T-helper 1 cell treated with Interleukin-12 subunit alpha and Interleukin-12 subunit beta and Interleukin-4 antibody, amounts not matched to agents 30 ng/mL and 1 ng/mL, for 36 hours (primary cell): ENCODE data around the gene RAD51B. TPM values are rescaled to one million over a fixed set of nuclear protein-coding genes. Genes with fewer than 3 reads are reported as not detected.
"Not testable (repeated sequence)": the region's sequence is repeated elsewhere in the genome, so short reads cannot be mapped to it uniquely, and the experiment has no call there.

ENCODE experiments used
- intact Hi-C: fragments of 100-400 bp; cut with micrococcal nuclease; formaldehyde crosslinking; loops from one replicate; pipeline ENCODE4 v1.15.1; 2024
- total RNA-seq: library from RNA; stranded (reverse); gene quantifications from 2 replicates; pipeline ENCODE4 v1.2.3, GENCODE V29; 2022

The RAD51B gene
- total RNA-seq, 1 donor from 2014 or later: 24.4 TPM

GRCh38 chr14:68195126-68195525 is 375.5 kb downstream of the RAD51B start:
- intact Hi-C loops: no loop called here

- intact Hi-C loops: no loop called here
Observed at GRCh38 chr14:68198713-68199495, 379.3 kb downstream of the RAD51B start.

GRCh38 chr14:68199554-68200151 is 380.1 kb downstream of the RAD51B start:
- intact Hi-C loops: no loop called here

GRCh38 chr14:68203871-68204270 is 384.3 kb downstream of the RAD51B start:
- intact Hi-C loops: no loop called here

- intact Hi-C loops: no loop called here
Observed at GRCh38 chr14:68208218-68208617, 388.6 kb downstream of the RAD51B start.

GRCh38 chr14:68208626-68209317 is 389.2 kb downstream of the RAD51B start:
- intact Hi-C loops: no loop called here

GRCh38 chr14:68210729-68211299 is 391.2 kb downstream of the RAD51B start:
- intact Hi-C loops: loop anchor here (1.0 to 2.0 kb wide), 11 partner anchors 21 to 942 kb away; partner anchors contain the start of genes DCAF5, RAD51B and ZFYVE26

GRCh38 chr14:68211421-68211820 is 391.8 kb downstream of the RAD51B start:
- intact Hi-C loops: loop anchor here (1.0 to 2.0 kb wide), 5 partner anchors 37 to 941 kb away; partner anchors contain the start of genes DCAF5 and RAD51B

GRCh38 chr14:68211886-68212285 is 392.3 kb downstream of the RAD51B start:
- intact Hi-C loops: loop anchor here (1.0 to 2.0 kb wide), 5 partner anchors 36 to 941 kb away; partner anchors contain the start of genes DCAF5 and RAD51B

- intact Hi-C loops: no loop called here
Observed at GRCh38 chr14:68212361-68212760, 392.8 kb downstream of the RAD51B start.

GRCh38 chr14:68214431-68214830 is 394.9 kb downstream of the RAD51B start:
- intact Hi-C loops: no loop called here

GRCh38 chr14:68215629-68216028 is 396.1 kb downstream of the RAD51B start:
- intact Hi-C loops: no loop called here

- intact Hi-C loops: no loop called here
Observed at GRCh38 chr14:68216079-68216478, 396.5 kb downstream of the RAD51B start.

- intact Hi-C loops: no loop called here
Observed at GRCh38 chr14:68216957-68217356, 397.4 kb downstream of the RAD51B start.

- intact Hi-C loops: no loop called here
Observed at GRCh38 chr14:68217791-68218340, 398.3 kb downstream of the RAD51B start.

GRCh38 chr14:68219407-68219806 is 399.8 kb downstream of the RAD51B start:
- intact Hi-C loops: no loop called here

- intact Hi-C loops: not testable (repeated sequence)
Observed at GRCh38 chr14:68221046-68221445, 401.5 kb downstream of the RAD51B start.

- intact Hi-C loops: no loop called here
Observed at GRCh38 chr14:68222154-68222553, 402.6 kb downstream of the RAD51B start.

GRCh38 chr14:68222726-68223125 is 403.1 kb downstream of the RAD51B start:
- intact Hi-C loops: no loop called here

GRCh38 chr14:68223631-68224030 is 404.1 kb downstream of the RAD51B start:
- intact Hi-C loops: no loop called here

GRCh38 chr14:68225321-68225720 is 405.7 kb downstream of the RAD51B start:
- intact Hi-C loops: no loop called here
